Measurements from ENCODE around the gene ERICH4.
"Not testable (repeated sequence)": the region's sequence is repeated elsewhere in the genome, so short reads cannot be mapped to it uniquely, and the experiment has no call there.

ERICH4 gene

DNA sequence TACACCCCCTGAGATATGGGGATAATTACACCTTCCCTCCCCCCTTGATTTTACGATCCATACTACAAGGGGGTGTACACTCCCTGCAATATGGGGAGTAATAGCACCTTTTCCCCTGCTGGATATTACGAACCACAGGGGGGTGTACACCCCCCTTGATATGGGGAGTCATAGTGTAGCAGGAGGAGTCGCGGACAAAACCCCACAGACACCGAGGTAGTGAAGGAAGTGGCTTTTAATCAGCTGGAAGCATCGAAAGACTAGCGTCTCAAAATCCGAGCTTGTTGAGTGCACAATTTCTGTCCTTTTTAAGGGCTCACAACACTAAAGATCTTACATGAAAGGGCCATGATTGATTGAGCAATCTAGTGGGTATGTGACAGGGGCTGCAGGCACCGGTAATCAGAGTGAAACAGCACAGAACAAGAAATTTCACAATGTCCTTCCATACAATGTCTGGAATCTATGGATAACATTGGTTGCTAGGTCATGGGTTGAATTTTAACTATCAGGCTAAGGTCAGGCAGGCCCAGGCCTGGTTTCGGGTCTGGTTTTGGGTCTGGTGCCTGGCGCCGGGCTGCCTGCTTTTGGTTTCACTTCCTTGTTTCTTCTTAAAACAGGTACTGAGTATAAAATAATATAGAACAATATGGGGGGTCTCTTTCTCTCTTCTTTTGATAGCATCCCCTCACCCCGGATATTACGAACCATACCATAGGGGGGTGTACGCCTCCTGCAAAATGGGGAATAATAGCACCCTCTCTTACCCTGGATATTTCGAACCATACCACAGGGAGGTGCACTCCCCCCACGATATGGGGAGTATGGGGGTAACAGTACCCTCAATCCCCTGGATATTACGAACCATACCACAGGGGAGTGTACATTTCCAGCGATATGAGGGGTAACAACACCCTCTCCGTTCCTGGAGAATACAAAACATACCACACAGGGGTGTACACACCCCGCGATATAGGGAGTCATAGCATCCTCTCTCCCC lies 20.6 kb downstream of the ERICH4 start:
- in situ Hi-C loops (cut with MboI; ENCODE audit: low sequenced_read_pairs), result not testable (repeated sequence)

DNA sequence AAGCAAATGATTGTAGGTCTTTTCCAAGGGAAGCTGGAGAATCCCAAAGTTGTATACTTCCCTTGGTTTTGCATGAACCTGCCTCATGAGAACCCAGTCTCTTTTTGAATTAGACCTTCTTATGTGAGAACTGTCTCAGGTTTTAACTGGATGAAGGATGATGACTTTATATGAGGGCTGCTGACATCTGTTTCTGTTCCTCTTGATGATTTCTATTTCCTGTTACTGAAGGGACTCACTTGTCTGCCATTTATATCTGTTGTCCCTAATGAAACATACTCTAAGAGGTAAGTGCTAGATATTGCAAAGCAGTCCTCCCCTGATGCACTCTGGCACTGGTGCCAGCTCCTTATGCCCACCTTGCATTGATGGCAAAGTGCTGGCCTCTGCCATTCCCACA lies 33.6 kb downstream of the ERICH4 start:
- in situ Hi-C loops (cut with MboI; ENCODE audit: low sequenced_read_pairs), result no loop called here

GRCh38 chr19:41478171-41478570 lies 35.2 kb downstream of the ERICH4 start:
- in situ Hi-C loops (cut with MboI; ENCODE audit: low sequenced_read_pairs), result no loop called here

GRCh38 chr19:41478875-41479756 lies 36.2 kb downstream of the ERICH4 start:
- in situ Hi-C loops (cut with MboI; ENCODE audit: low sequenced_read_pairs), result no loop called here

- in situ Hi-C loops (cut with MboI; ENCODE audit: low sequenced_read_pairs), result no loop called here
Observed at GRCh38 chr19:41479757-41480191, 36.8 kb downstream of the ERICH4 start.

DNA sequence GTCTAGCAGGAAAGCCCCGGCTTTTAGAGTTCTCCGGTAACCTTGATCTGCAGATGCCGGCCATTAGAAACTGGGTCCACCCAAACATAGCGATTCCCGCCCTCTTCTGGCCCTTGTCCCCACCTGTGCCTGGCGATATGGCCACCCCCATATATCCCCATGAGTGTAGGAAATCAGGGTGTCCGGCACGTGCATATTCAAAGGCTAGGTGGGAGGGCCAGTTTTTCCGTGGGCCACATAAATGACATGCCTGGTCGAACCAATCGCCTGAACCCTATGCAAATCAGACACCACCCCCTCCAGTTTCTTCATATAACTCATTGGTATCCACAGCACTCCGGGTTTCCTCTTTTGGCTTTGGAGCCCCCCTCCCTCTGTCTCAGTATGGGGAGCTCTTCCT lies 37.4 kb downstream of the ERICH4 start:
- in situ Hi-C loops (cut with MboI; ENCODE audit: low sequenced_read_pairs), result no loop called here

GRCh38 chr19:41484822-41485221 lies 41.9 kb downstream of the ERICH4 start:
- in situ Hi-C loops (cut with MboI; ENCODE audit: low sequenced_read_pairs), result no loop called here

DNA sequence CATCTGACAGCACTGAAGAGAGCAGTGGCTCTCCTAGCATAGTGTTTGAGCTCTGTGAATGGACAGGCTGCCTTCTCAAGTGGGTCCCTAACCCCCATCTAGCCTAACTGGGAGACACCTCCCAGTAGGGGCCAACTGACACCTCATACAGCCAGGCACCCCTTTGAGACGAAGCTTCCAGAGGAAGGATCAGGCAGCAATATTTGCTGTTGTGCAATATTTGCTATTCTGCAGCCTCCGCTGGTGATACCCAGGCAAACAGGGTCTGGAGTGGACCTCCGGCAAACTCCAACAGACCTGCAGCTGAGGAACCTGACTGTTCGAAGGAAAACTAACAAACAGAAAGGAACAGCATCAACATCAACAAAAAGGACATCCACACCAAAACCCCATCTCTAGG lies 44.0 kb downstream of the ERICH4 start:
- in situ Hi-C loops (cut with MboI; ENCODE audit: low sequenced_read_pairs), result not testable (repeated sequence)

- in situ Hi-C loops (cut with MboI; ENCODE audit: low sequenced_read_pairs), result no loop called here
Observed at GRCh38 chr19:41492843-41493242, 49.9 kb downstream of the ERICH4 start.

Data from hTERT RPE-1 (cell line).